ENCODE measurements around the gene TACC2. TPM values are rescaled to one million over a fixed set of nuclear protein-coding genes. Genes with fewer than 3 reads are reported as not detected.

TACC2 gene
- total RNA-seq, 2 experiments from 2014 or later: not detected

- no peaks in the 10 kb centered on the region for H3K9me3 Mint-ChIP-seq
- no peaks in the 10 kb centered on the region for H3K4me1 Mint-ChIP-seq
- H3K27me3 Mint-ChIP-seq: no peaks in the 10 kb centered on the region
- no peak overlapping the region for H3K27ac Mint-ChIP-seq
- ATAC-seq (ENCODE audit: low read depth): no peak
- DNase-seq: no peak
- no peaks in the 10 kb centered on the region for H3K36me3 Mint-ChIP-seq
- POLR2A ChIA-PET: no interaction called here
- no peak overlapping the region for H3K4me3 Mint-ChIP-seq
Measured at GRCh38 chr10:122206471-122207065, 217.6 kb downstream of the TACC2 start.

GRCh38 chr10:122207163-122207562, 218.2 kb downstream of the TACC2 start:
- DNase-seq: no peak
- ATAC-seq (ENCODE audit: low read depth): no peak
- no peak overlapping the region for H3K27ac Mint-ChIP-seq
- no peaks in the 10 kb centered on the region for H3K9me3 Mint-ChIP-seq
- H3K27me3 Mint-ChIP-seq: no peaks in the 10 kb centered on the region
- H3K4me3 Mint-ChIP-seq: no peak overlapping the region
- no peaks in the 10 kb centered on the region for H3K4me1 Mint-ChIP-seq
- no peaks in the 10 kb centered on the region for H3K36me3 Mint-ChIP-seq
- POLR2A ChIA-PET: no interaction called here

GRCh38 chr10:122207596-122207995, 218.6 kb downstream of the TACC2 start:
- no peak overlapping the region for H3K27ac Mint-ChIP-seq
- no peaks in the 10 kb centered on the region for H3K36me3 Mint-ChIP-seq
- H3K9me3 Mint-ChIP-seq: no peaks in the 10 kb centered on the region
- H3K4me1 Mint-ChIP-seq: no peaks in the 10 kb centered on the region
- ATAC-seq (ENCODE audit: low read depth): no peak
- H3K27me3 Mint-ChIP-seq: no peaks in the 10 kb centered on the region
- H3K4me3 Mint-ChIP-seq: no peak overlapping the region
- DNase-seq: no peak
- POLR2A ChIA-PET: no interaction called here

- POLR2A ChIA-PET: no interaction called here
- no peak overlapping the region for H3K27ac Mint-ChIP-seq
- H3K36me3 Mint-ChIP-seq: no peaks in the 10 kb centered on the region
- H3K27me3 Mint-ChIP-seq: no peaks in the 10 kb centered on the region
- H3K9me3 Mint-ChIP-seq: no peaks in the 10 kb centered on the region
- ATAC-seq (ENCODE audit: low read depth) (no peak), DNase-seq (no peak)
- no peak overlapping the region for H3K4me3 Mint-ChIP-seq
- H3K4me1 Mint-ChIP-seq: no peaks in the 10 kb centered on the region
Measured at GRCh38 chr10:122208571-122209430, 219.8 kb downstream of the TACC2 start.

- Mint-ChIP-seq H3K27ac (no peak overlapping the region), H3K4me1 (no peaks in the 10 kb centered on the region), H3K9me3 (no peaks in the 10 kb centered on the region), H3K36me3 (no peaks in the 10 kb centered on the region), H3K27me3 (peaks cover 3% of the 10 kb centered on the region), H3K4me3 (no peak overlapping the region)
- no peak for DNase-seq
- no peak for ATAC-seq (ENCODE audit: low read depth)
- POLR2A ChIA-PET: no interaction called here
Measured at GRCh38 chr10:122210481-122211265, 221.7 kb downstream of the TACC2 start.

- POLR2A ChIA-PET: no interaction called here
- no peaks in the 10 kb centered on the region for H3K4me1 Mint-ChIP-seq
- H3K27me3 Mint-ChIP-seq: peaks cover 6% of the 10 kb centered on the region
- H3K27ac Mint-ChIP-seq: no peak overlapping the region
- H3K36me3 Mint-ChIP-seq: no peaks in the 10 kb centered on the region
- no peak for DNase-seq
- no peak for ATAC-seq (ENCODE audit: low read depth)
- no peak overlapping the region for H3K4me3 Mint-ChIP-seq
- no peaks in the 10 kb centered on the region for H3K9me3 Mint-ChIP-seq
Measured at GRCh38 chr10:122213364-122213763, 224.4 kb downstream of the TACC2 start.

GRCh38 chr10:122213766-122214165, 224.8 kb downstream of the TACC2 start:
- Mint-ChIP-seq H3K9me3 (no peaks in the 10 kb centered on the region), H3K27ac (no peak overlapping the region), H3K36me3 (no peaks in the 10 kb centered on the region), H3K4me1 (no peaks in the 10 kb centered on the region), H3K4me3 (no peak overlapping the region), H3K27me3 (peaks cover 6% of the 10 kb centered on the region)
- no peak for DNase-seq
- ATAC-seq (ENCODE audit: low read depth): no peak
- POLR2A ChIA-PET: no interaction called here

GRCh38 chr10:122216047-122216446, 227.1 kb downstream of the TACC2 start:
- Mint-ChIP-seq H3K9me3 (no peaks in the 10 kb centered on the region), H3K36me3 (no peaks in the 10 kb centered on the region), H3K4me1 (no peaks in the 10 kb centered on the region), H3K4me3 (no peak overlapping the region), H3K27ac (no peak overlapping the region), H3K27me3 (peaks cover 6% of the 10 kb centered on the region)
- ATAC-seq (ENCODE audit: low read depth) (no peak), DNase-seq (no peak)
- POLR2A ChIA-PET: no interaction called here

- ATAC-seq (ENCODE audit: low read depth) (no peak), DNase-seq (no peak)
- Mint-ChIP-seq H3K36me3 (no peaks in the 10 kb centered on the region), H3K4me1 (peaks cover 2% of the 10 kb centered on the region), H3K27ac (no peak overlapping the region), H3K4me3 (no peak overlapping the region), H3K27me3 (peaks cover 12% of the 10 kb centered on the region), H3K9me3 (no peaks in the 10 kb centered on the region)
- POLR2A ChIA-PET: interaction anchor here (1.4 kb wide), 1 partner anchor 10 kb away, joined by 3 read pairs; no protein-coding TSS in a partner anchor
Measured at GRCh38 chr10:122219340-122219739, 230.4 kb downstream of the TACC2 start.

GRCh38 chr10:122220736-122221135, 231.8 kb downstream of the TACC2 start:
- POLR2A ChIA-PET: interaction anchor here (1.4 kb wide), 1 partner anchor 8 kb away, joined by 3 read pairs; no protein-coding TSS in a partner anchor
- DNase-seq: no peak
- Mint-ChIP-seq H3K4me3 (no peak overlapping the region), H3K27me3 (peaks cover 18% of the 10 kb centered on the region), H3K9me3 (no peaks in the 10 kb centered on the region), H3K36me3 (no peaks in the 10 kb centered on the region), H3K4me1 (peaks cover 3% of the 10 kb centered on the region), H3K27ac (no peak overlapping the region)
- ATAC-seq (ENCODE audit: low read depth): no peak

- H3K27me3 Mint-ChIP-seq: peaks cover 18% of the 10 kb centered on the region
- peaks cover 3% of the 10 kb centered on the region for H3K4me1 Mint-ChIP-seq
- no peaks in the 10 kb centered on the region for H3K36me3 Mint-ChIP-seq
- no peak overlapping the region for H3K27ac Mint-ChIP-seq
- no peak overlapping the region for H3K4me3 Mint-ChIP-seq
- POLR2A ChIA-PET: no interaction called here
- no peaks in the 10 kb centered on the region for H3K9me3 Mint-ChIP-seq
- no peak for ATAC-seq (ENCODE audit: low read depth)
- no peak for DNase-seq
Measured at GRCh38 chr10:122221958-122222357, 233.0 kb downstream of the TACC2 start.

GRCh38 chr10:122222638-122223037, 233.7 kb downstream of the TACC2 start:
- Mint-ChIP-seq H3K4me3 (no peak overlapping the region), H3K27ac (no peak overlapping the region), H3K27me3 (peaks cover 16% of the 10 kb centered on the region), H3K9me3 (no peaks in the 10 kb centered on the region), H3K36me3 (no peaks in the 10 kb centered on the region), H3K4me1 (peaks cover 3% of the 10 kb centered on the region)
- ATAC-seq (ENCODE audit: low read depth) (no peak), DNase-seq (no peak)
- POLR2A ChIA-PET: no interaction called here

- Mint-ChIP-seq H3K4me3 (no peak overlapping the region), H3K36me3 (no peaks in the 10 kb centered on the region), H3K9me3 (no peaks in the 10 kb centered on the region), H3K27me3 (peaks cover 16% of the 10 kb centered on the region), H3K27ac (no peak overlapping the region), H3K4me1 (peaks cover 3% of the 10 kb centered on the region)
- ATAC-seq (ENCODE audit: low read depth) (no peak), DNase-seq (no peak)
- POLR2A ChIA-PET: no interaction called here
Measured at GRCh38 chr10:122224159-122224558, 235.2 kb downstream of the TACC2 start.

All from activated naive CD8-positive, alpha-beta T cell treated with anti-CD3 and anti-CD28 coated beads, Interleukin-2, amount 10 ng/mL, durations not matched to agents 7 days and 5 days (primary cell).